ENCODE data around the gene THG1L. TPM values are rescaled to one million over a fixed set of nuclear protein-coding genes. Genes with fewer than 3 reads are reported as not detected.
A peak's percentile ranks its signal among the peaks of the same experiment; 100 is the strongest.

THG1L gene
- total RNA-seq, 1 donor from 2014 or later, result 9.9 TPM

- no peak for DNase-seq (ENCODE audit: low read depth in 2 of 2)
Observed at GRCh38 chr5:157756122-157756521, 24.9 kb downstream of the THG1L start.

- DNase-seq (ENCODE audit: low read depth in 2 of 2), result no peak
Observed at GRCh38 chr5:157758706-157759105, 27.5 kb downstream of the THG1L start.

GRCh38 chr5:157761690-157762621 is 30.7 kb downstream of the THG1L start:
- DNase-seq (ENCODE audit: low read depth in 2 of 2), result peak; percentile 40 to 73

- no peak for DNase-seq (ENCODE audit: low read depth in 2 of 2)
Observed at GRCh38 chr5:157764531-157764930, 33.3 kb downstream of the THG1L start.

- no peak for DNase-seq (ENCODE audit: low read depth in 2 of 2)
Observed at GRCh38 chr5:157766442-157766841, 35.2 kb downstream of the THG1L start.

- no peak for DNase-seq (ENCODE audit: low read depth in 2 of 2)
Observed at GRCh38 chr5:157766902-157767301, 35.7 kb downstream of the THG1L start.

DNA sequence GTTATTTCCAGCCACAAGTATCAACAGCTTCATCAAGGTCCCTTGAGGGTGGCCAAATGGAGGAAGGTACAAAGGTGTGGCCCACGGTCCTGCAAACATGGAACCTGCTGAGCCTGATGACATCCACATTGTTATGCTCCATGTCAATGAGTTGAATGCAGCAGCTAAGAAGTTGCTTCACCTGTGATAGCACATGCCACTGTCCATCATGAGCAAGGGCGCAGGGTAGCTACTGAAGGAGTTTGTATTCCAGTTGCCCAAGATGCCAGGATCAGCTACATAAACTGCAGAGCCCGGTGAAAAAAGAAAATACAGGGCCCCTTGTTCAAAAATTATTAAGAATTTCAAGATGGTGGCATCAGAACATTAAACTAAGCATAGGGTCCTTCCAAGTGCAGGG is 36.5 kb downstream of the THG1L start:
- no peak for DNase-seq (ENCODE audit: low read depth in 2 of 2)

GRCh38 chr5:157770665-157771064 is 39.4 kb downstream of the THG1L start:
- no peak for DNase-seq (ENCODE audit: low read depth in 2 of 2)

DNA sequence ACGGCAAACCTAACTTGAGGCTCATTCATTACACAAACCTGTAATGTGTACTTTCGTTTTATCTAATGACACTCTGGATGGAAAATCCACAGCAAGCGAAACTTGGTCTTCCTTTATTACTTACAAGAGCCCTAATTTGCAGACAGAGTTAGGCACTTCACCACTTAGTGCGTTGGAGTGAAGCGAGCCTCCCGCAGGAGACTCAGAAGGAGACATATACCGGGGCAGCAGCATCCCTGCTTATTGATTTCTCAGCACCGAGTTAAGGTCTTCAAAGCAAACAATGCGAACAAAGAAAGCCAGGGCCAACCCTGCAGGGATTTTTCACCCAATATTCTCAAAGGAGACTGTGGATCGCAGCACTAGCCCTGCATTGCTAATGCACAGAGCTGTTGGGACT is 40.9 kb downstream of the THG1L start:
- DNase-seq (ENCODE audit: low read depth in 2 of 2), result no peak

DNA sequence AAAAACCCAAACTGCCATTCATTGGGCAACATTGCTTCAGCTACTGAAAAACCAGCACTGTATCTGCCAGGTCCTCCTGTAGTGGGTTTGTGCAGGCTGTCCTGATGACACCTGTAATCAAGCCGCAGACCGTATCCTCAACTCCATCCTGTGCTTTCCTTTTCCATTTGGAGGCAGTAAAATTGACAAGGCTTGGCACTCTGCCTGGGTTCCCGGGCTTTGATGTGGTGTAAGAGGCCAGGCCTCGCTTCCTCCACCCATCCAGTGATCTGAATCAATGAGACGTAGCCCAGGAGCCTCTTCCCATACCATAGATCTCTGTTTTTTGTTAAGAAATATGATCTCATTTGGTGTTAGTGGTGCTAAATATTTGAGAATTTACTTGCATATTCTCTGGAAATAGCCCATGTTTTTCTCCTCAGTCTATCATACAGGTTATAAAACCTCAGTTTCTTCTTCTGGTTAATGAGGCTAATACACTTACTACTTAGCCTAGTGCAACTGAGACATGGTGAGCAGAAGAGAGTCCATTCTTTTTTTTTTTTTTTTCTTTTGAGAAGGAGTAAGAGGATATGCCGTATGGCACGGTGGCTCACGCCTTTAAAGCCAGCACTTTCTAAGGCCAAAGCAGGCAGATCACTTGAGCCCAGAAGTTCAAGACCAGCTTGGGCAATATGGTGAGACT is 47.0 kb downstream of the THG1L start:
- DNase-seq (ENCODE audit: low read depth in 2 of 2), result peak; percentile 15 to 54

- DNase-seq (ENCODE audit: low read depth in 2 of 2), result no peak
Observed at GRCh38 chr5:157779221-157779620, 48.0 kb downstream of the THG1L start.

DNA sequence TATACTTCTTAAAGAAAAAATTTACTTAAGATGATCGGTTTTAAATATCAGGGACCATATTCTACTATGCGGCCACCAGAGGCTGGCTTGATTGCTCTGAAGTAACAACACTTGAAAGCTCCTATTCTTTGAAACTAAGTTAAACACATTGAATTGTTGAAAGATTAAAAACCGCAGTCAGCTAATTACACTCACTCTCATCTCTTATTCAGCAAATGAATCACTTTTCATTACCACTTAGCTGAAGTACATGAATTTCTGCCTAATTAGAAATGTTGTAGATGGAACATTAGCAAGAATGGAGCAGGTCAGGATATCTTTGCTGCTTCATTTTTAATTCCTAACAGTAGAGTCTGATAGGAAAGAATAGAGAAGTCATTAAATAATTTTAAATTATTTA is 54.6 kb downstream of the THG1L start:
- DNase-seq (ENCODE audit: low read depth in 2 of 2), result no peak

Other genes with a start within 250 kb of the THG1L start
- 35.0 and 48.8 TPM in 2 replicates for gene ADAM19, start 155.6 kb upstream of the THG1L start, total RNA-seq
- gene SOX30, start 79.0 kb upstream of the THG1L start, total RNA-seq, result not detected in 2 replicates
- gene C5orf52, start 59.9 kb upstream of the THG1L start, total RNA-seq, result not detected in 2 replicates
- 6.9 and 7.1 TPM in 2 replicates for gene LSM11, start 12.3 kb downstream of the THG1L start, total RNA-seq
- gene CLINT1, start 127.7 kb downstream of the THG1L start, total RNA-seq, result 94.9 and 103 TPM in 2 replicates